ENCODE results near the gene ASAP3.

DNA sequence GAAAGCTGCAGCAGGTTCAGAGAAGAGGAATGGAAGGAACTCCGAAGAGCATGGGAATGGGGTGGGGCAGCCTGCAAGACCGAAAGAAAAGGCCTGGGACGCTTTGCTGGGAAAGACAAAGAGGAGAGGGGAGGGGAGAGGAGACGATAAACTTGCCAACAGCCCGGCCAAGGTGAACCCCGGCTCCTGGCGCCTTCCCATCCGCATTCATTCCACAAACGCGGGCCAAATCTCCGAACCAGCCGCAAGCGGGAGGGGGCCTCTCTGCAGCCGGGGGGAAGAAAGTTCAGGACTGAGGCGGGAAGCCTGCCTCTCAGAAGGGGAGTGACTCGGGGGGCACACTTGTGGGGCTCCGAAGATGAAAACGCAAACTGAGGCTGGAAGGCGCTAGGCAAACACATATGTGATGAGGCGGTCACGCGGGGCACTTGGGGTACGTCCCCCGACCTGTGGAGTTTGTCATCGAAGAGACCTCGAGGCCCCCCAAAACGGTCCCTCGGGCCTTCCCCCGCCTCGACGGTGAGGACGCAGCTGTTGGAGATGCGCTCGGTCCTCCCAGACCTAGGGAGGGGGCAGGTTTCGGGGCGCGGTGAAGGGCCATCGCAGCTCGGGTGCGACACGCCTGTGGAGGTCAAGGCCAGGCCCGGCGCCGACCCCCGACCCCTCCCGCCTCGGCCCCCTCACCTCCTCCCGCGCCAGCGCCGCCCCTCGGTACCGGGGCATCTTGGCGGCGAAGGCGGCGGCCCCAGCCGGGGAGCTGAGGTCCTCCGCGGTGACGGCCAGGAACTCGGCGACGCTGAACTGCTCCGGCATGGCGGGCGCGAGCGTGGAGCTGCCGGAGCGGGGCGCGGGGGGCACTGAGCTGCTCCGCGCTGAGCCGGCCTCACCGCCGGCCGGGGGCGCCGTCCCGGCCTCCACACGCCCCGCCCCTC is at the start of gene ASAP3:
- TF ChIP-seq, protein P1, sequence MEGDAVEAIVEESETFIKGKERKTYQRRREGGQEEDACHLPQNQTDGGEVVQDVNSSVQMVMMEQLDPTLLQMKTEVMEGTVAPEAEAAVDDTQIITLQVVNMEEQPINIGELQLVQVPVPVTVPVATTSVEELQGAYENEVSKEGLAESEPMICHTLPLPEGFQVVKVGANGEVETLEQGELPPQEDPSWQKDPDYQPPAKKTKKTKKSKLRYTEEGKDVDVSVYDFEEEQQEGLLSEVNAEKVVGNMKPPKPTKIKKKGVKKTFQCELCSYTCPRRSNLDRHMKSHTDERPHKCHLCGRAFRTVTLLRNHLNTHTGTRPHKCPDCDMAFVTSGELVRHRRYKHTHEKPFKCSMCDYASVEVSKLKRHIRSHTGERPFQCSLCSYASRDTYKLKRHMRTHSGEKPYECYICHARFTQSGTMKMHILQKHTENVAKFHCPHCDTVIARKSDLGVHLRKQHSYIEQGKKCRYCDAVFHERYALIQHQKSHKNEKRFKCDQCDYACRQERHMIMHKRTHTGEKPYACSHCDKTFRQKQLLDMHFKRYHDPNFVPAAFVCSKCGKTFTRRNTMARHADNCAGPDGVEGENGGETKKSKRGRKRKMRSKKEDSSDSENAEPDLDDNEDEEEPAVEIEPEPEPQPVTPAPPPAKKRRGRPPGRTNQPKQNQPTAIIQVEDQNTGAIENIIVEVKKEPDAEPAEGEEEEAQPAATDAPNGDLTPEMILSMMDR (conservative IDR thresholded peaks at IDR 0.05 in 1 of 2, IDR thresholded peaks at IDR 0.05 in 1 of 2; ENCODE audit: extremely low read depth in 1 of 2, insufficient read depth in 1 of 2, low read depth in 1 of 2, low read length in 2 of 2) = no peak
- TF ChIP-seq EZH2 (IDR thresholded peaks at IDR 0.05; ENCODE audit: borderline replicate concordance, low read length) = no peak
